ENCODE measurements around the gene RAD9B. TPM values are rescaled to one million over a fixed set of nuclear protein-coding genes. Genes with fewer than 3 reads are reported as not detected.
A peak's percentile ranks its signal among the peaks of the same experiment; 100 is the strongest.

RAD9B gene
- total and polyA plus RNA-seq, 2 of the 13 experiments (the other 11 are each of a cell fraction or from before 2014, with no cell fraction given), result 0.05 to 0.38 TPM

GRCh38 chr12:110468214-110469048 lies 33.7 kb upstream of the RAD9B start, which contains the start of the genes FAM216A and GPN3 (continued):
- TF ChIP-seq CCAR2 (optimal IDR thresholded peaks at IDR 0.05; ENCODE audit: low read depth, low read length) (no peak), POLR2A (IDR thresholded peaks at IDR 0.05; ENCODE audit: insufficient read depth in 1 of 2, low read depth in 2 of 2, low read length in 2 of 2) (peak; percentile 70 to 88), KLF16 (CRISPR knock-in tag; IDR thresholded peaks at IDR 0.05) (peak in 1 of 2 experiments; percentile 85; a peak in 2 of 4 replicates), RFX5 (IDR thresholded peaks at IDR 0.05; ENCODE audit: low read depth, low read length) (0 out of 2 replicates have a peak, but pooled peaks have one; percentile 9), ZNF790 (CRISPR knock-in tag; IDR thresholded peaks at IDR 0.05; ENCODE audit: borderline replicate concordance) (no peak), IRX3 (CRISPR knock-in tag; IDR thresholded peaks at IDR 0.05; ENCODE audit: borderline replicate concordance, low read depth) (no peak), CCDC6 (CRISPR knock-in tag; IDR thresholded peaks at IDR 0.05) (peak; percentile 62), SRY (CRISPR knock-in tag; IDR thresholded peaks at IDR 0.05) (peak; percentile 33; the same call in 1 of the 2 replicates), ZNF674 (CRISPR knock-in tag; IDR thresholded peaks at IDR 0.05; ENCODE audit: low read depth) (peak; percentile 50; the same call in 1 of the 2 replicates), ZMYM4 (CRISPR knock-in tag; IDR thresholded peaks at IDR 0.05) (peak; percentile 97), ZNF609 (CRISPR knock-in tag; IDR thresholded peaks at IDR 0.05; ENCODE audit: borderline replicate concordance) (no peak; the same call in 1 of the 2 replicates), ELF3 (CRISPR knock-in tag; IDR thresholded peaks at IDR 0.05) (0 out of 2 replicates have a peak, but pooled peaks have one; percentile 27), ZC3H4 (CRISPR knock-in tag; IDR thresholded peaks at IDR 0.05; ENCODE audit: borderline replicate concordance) (no peak)
- TF ChIP-seq, protein P1, sequence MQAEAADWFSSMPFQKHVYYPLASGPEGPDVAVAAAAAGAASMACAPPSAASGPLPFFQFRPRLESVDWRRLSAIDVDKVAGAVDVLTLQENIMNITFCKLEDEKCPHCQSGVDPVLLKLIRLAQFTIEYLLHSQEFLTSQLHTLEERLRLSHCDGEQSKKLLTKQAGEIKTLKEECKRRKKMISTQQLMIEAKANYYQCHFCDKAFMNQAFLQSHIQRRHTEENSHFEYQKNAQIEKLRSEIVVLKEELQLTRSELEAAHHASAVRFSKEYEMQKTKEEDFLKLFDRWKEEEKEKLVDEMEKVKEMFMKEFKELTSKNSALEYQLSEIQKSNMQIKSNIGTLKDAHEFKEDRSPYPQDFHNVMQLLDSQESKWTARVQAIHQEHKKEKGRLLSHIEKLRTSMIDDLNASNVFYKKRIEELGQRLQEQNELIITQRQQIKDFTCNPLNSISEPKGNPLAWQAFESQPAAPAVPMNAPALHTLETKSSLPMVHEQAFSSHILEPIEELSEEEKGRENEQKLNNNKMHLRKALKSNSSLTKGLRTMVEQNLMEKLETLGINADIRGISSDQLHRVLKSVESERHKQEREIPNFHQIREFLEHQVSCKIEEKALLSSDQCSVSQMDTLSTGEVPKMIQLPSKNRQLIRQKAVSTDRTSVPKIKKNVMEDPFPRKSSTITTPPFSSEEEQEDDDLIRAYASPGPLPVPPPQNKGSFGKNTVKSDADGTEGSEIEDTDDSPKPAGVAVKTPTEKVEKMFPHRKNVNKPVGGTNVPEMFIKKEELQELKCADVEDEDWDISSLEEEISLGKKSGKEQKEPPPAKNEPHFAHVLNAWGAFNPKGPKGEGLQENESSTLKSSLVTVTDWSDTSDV (CRISPR knock-in tag; IDR thresholded peaks at IDR 0.05), result no peak; the same call in 1 of the 2 replicates
- TF ChIP-seq, protein P2, sequence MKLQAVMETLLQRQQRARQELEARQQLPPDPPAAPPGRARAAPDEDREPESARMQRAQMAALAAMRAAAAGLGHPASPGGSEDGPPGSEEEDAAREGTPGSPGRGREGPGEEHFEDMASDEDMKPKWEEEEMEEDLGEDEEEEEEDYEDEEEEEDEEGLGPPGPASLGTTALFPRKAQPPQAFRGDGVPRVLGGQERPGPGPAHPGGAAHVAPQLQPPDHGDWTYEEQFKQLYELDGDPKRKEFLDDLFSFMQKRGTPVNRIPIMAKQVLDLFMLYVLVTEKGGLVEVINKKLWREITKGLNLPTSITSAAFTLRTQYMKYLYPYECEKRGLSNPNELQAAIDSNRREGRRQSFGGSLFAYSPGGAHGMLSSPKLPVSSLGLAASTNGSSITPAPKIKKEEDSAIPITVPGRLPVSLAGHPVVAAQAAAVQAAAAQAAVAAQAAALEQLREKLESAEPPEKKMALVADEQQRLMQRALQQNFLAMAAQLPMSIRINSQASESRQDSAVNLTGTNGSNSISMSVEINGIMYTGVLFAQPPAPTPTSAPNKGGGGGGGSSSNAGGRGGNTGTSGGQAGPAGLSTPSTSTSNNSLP (IDR thresholded peaks at IDR 0.05; ENCODE audit: low read depth, low read length), result no peak

Data from HepG2 (cell line).